ENCODE measurements around the gene SLC19A1. TPM values are rescaled to one million over a fixed set of nuclear protein-coding genes. Genes with fewer than 3 reads are reported as not detected.

Gene SLC19A1
- total RNA-seq, 4 donors from 2014 or later, result 3.6 to 7.3 (median 5.0) TPM

DNA sequence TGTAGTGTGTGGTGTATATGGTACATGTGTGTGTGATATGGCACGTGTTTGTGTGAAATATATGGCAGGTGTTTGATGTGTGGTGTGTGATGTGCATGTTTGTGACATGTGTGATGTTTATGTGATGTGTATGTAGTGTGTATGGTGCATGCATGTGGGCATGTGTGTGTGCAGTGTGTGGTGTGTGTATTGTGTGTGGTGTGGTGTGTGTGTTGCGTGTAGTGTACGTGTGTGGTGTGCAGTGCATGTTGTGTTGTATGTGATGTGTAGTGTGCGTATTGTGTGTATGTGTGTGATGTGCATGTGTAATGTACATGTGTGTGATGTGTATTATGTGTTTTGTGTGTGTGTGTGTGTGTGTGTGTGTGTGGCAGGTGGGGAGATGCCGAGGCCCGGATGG is 65.7 kb downstream of the SLC19A1 start:
- no peak for TF ChIP-seq POLR2A (IDR thresholded peaks at IDR 0.05)
- TF ChIP-seq, protein P1, sequence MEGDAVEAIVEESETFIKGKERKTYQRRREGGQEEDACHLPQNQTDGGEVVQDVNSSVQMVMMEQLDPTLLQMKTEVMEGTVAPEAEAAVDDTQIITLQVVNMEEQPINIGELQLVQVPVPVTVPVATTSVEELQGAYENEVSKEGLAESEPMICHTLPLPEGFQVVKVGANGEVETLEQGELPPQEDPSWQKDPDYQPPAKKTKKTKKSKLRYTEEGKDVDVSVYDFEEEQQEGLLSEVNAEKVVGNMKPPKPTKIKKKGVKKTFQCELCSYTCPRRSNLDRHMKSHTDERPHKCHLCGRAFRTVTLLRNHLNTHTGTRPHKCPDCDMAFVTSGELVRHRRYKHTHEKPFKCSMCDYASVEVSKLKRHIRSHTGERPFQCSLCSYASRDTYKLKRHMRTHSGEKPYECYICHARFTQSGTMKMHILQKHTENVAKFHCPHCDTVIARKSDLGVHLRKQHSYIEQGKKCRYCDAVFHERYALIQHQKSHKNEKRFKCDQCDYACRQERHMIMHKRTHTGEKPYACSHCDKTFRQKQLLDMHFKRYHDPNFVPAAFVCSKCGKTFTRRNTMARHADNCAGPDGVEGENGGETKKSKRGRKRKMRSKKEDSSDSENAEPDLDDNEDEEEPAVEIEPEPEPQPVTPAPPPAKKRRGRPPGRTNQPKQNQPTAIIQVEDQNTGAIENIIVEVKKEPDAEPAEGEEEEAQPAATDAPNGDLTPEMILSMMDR (IDR thresholded peaks at IDR 0.05), result peak in 1 of 3 donors; percentile 24
- no peak for DNase-seq (ENCODE audit: low spot score in 2 of 2)
- intact Hi-C loops (cut with DNase I; ENCODE audit: low total_unique reads), result no loop called here
- WGBS, 2 donors, result 89 to 92% methylated on average over 6 of the region's 6 CpGs
- H3K4me3 ChIP-seq (ENCODE audit: low read depth, poor library complexity, severe bottlenecking), result no peak overlapping the region

DNA sequence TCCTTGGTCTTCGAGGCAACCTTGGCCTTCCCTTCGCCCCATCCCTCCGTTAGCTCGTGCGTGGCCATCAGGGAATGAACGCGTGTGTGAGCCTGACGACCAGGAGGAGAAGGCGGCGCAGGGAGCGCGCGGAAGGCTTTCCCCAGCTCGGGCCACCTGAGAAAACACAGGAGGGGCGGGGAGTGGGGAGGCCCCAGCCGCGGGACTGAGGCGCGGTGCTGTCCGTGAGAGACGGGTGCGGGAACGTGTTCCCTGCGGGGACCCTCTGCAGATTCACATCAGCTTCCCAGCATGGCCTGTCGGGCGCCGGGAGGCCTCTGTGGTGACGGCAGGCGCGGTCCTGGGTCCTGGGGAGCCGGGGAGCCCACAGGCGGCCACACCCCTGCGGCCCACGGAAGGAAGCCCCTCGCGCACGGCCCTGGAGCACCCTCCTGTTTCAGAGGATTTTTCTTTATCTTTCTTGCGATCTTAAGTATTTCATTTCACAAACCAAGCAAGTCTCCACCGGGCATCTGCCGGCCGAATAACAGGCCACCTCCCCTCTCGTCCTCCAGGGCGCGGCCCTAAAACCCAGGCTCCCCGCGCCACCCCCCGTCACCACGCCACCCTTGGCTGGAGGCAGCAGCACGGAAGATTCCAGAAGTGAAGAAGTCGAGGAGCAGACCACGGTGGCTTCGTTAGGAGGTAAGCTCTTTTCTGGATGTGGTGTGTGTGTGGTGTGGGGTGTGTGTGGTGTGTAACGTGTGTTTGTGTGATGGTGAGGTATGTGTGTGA is 66.3 kb downstream of the SLC19A1 start:
- H3K4me3 ChIP-seq (ENCODE audit: low read depth, poor library complexity, severe bottlenecking), result no peak overlapping the region
- no peak for DNase-seq (ENCODE audit: low spot score in 2 of 2)
- 91 to 93% methylated on average over 37 to 53 of the region's 53 CpGs for WGBS, 2 donors
- no peak for TF ChIP-seq POLR2A (IDR thresholded peaks at IDR 0.05)
- TF ChIP-seq, protein P1 (IDR thresholded peaks at IDR 0.05), result no peak
- intact Hi-C loops (cut with DNase I; ENCODE audit: low total_unique reads), result no loop called here

DNA sequence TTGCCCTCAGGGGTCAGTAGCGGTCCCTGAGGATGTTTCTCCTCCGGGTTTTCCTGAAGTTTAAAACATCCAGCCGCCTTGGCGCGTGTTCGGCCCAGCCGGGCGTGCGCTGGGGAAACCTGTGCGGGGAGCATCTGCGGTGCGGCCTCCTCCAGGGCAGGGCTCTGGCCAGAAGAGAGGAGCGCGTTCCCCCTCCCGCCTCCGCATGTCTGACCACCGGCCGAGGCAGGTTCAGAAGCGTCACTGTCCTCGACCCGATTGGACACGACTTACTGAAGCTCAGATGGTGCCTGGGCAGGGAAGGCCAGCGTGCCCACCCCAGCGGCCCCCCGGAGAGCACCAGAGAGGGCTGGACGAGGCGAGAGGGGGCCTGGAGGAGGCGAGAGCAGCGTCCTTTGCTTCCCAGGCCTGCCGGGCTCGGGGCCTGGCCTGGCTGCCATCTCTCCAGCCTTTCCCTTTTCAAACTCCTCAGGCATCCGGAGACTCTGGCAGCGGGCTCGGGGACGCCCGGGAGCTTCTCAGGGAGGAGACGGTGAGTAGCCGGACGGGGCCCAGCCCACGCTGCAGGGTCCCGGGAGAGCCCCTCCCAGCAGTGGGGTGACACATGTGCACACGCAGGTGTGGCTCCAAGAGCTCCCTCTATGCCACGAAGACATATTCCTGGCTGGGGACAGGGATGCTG is 67.1 kb downstream of the SLC19A1 start:
- 92 to 93% methylated on average over 43 of the region's 43 CpGs for WGBS, 2 donors
- DNase-seq (ENCODE audit: low spot score in 2 of 2), result no peak
- intact Hi-C loops (cut with DNase I; ENCODE audit: low total_unique reads), result no loop called here
- TF ChIP-seq, protein P1 (IDR thresholded peaks at IDR 0.05), result no peak
- TF ChIP-seq POLR2A (IDR thresholded peaks at IDR 0.05), result no peak
- no peak overlapping the region for H3K4me3 ChIP-seq (ENCODE audit: low read depth, poor library complexity, severe bottlenecking)

DNA sequence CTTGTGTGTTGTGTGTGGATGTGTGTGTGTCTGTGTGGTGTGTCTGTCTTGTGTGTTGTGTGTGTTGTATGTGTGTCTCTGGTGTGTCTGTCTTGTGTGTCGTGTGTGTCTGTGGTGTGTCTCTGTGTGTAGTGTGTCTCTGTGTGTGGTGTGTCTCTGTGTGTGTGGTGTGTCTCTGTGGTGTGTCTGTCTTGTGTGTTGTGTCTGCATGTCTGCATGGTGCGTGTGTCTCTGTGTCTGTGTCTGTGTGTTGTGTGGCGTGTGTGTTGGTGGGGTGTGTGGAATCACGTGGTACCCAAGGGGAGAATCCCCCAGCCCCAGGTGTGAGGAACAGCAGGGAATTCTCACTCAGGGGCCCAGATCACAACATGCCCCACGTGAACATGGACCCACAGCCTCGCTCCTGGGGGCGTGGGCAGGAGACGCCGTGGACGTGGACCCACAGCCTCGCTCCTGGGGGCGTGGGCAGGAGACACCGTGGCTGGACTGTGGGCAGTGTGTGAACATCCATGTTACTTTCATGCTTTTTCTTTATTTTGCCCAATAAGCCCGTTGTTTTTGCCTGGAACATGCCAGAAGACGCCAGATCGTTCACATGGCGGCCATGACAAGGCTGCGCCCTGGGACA is 67.8 kb downstream of the SLC19A1 start:
- no peak for DNase-seq (ENCODE audit: low spot score in 2 of 2)
- no peak for TF ChIP-seq POLR2A (IDR thresholded peaks at IDR 0.05)
- TF ChIP-seq, protein P1 (IDR thresholded peaks at IDR 0.05), result peak in 1 of 3 donors; percentile 46
- intact Hi-C loops (cut with DNase I; ENCODE audit: low total_unique reads), result no loop called here
- no peak overlapping the region for H3K4me3 ChIP-seq (ENCODE audit: low read depth, poor library complexity, severe bottlenecking)
- WGBS, 2 donors, result 96 to 97% methylated on average over 18 of the region's 18 CpGs

DNA sequence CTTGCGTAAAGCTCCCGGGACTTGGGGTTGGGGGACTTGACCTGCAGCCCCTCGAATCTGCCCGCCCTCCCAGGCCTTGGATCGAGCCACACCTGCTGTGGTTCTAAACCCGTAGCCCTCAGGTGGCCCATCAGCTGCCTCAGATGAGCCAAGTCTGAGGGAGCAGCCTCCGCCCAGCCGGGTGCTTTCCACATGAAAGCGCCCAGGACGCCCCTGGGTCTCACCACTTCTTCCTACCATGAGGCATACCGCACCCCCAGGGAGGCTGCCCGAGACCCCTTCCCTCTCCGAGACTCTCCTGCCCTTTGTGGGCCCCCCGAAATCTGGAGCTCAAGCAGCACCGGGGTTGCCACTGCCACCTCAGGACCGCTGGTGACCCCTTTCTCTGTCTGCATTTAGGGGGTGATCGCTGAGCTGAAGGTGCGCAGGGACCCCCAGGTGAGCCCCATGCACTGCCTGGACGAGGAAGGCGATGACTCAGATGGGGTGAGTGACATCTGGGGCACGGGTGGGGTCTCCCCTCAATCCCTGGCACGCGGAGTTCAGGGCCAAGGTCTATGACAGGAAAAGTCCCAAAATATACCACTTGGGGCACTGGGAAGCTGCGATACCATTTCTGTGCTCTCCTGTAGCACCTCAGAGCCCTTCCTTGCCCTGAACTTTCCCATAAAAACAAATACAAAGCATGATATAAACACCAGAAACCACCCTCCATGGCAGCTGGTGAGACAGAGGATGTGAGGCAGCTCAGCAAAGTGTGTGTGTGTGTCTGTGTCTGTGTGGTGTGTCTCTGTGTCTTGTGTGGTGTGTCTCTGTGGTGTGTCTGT is 68.5 kb downstream of the SLC19A1 start:
- no peak for DNase-seq (ENCODE audit: low spot score in 2 of 2)
- WGBS, 2 donors, result 91 to 94% methylated on average over 18 to 21 of the region's 24 CpGs
- no peak overlapping the region for H3K4me3 ChIP-seq (ENCODE audit: low read depth, poor library complexity, severe bottlenecking)
- TF ChIP-seq, protein P1 (IDR thresholded peaks at IDR 0.05), result no peak
- no peak for TF ChIP-seq POLR2A (IDR thresholded peaks at IDR 0.05)
- intact Hi-C loops (cut with DNase I; ENCODE audit: low total_unique reads), result no loop called here
